Renal cortex interstitium (tissue), 3 donors: Measurements from ENCODE around the gene TEX10. TPM values are rescaled to one million over a fixed set of nuclear protein-coding genes. Genes with fewer than 3 reads are reported as not detected.

Source experiments
- polyA plus RNA-seq, 3 donors: library from polyadenylated mRNA; unstranded; fragments of 120-200 nt; gene quantifications; one replicate each; pipeline ENCODE4 v1.2.1, GENCODE V29; 2013; ENCODE audit not compliant: insufficient read length in 3 of 3

TEX10 gene
- polyA plus RNA-seq, 3 donors, result 40.3 to 45.2 (median 43.6) TPM

Other genes with a start within 250 kb of the TEX10 start
- gene MSANTD3, start 74.2 kb upstream of the TEX10 start, polyA plus RNA-seq, result 10 to 100 TPM; 21.3 to 22.8 (median 21.8) TPM
- 10 to 100 TPM in 1 of 3 donors, 1 to 10 TPM in 2; 5.5 to 10.3 (median 7.4) TPM for gene TMEFF1, start 120.2 kb upstream of the TEX10 start, polyA plus RNA-seq
- gene CAVIN4, start 225.1 kb upstream of the TEX10 start, polyA plus RNA-seq, result 1 to 10 TPM; 3.2 to 4.0 (median 3.7) TPM